ENCODE data around the gene PLEKHO2. TPM values are rescaled to one million over a fixed set of nuclear protein-coding genes. Genes with fewer than 3 reads are reported as not detected.
A peak's percentile ranks its signal among the peaks of the same experiment; 100 is the strongest.

Gene PLEKHO2
- total RNA-seq, 6 donors from 2014 or later, result 21.9 to 83.0 (median 51.3) TPM

- Histone ChIP-seq H3K9me3 (no peaks in the 10 kb centered on the region), H3K4me1 (peaks cover 53 to 76% (median 66%) of the 10 kb centered on the region in 4 donors), H3K4me3 (peak overlapping the region; percentile 18 to 99 (median 77)), H3K27ac (peak overlapping the region; percentile 93 to 99 (median 96)), H3K27me3 (no peaks in the 10 kb centered on the region), H3K36me3 (peaks cover 4 to 33% (median 17%) of the 10 kb centered on the region in 4 donors)
- 17 to 19% methylated on average over 2 of the region's 2 CpGs for WGBS, 2 donors
- peak in 1 of 2 donors; percentile 47 for TF ChIP-seq POLR2AphosphoS5 (IDR thresholded peaks at IDR 0.05)
- TF ChIP-seq, protein P1, sequence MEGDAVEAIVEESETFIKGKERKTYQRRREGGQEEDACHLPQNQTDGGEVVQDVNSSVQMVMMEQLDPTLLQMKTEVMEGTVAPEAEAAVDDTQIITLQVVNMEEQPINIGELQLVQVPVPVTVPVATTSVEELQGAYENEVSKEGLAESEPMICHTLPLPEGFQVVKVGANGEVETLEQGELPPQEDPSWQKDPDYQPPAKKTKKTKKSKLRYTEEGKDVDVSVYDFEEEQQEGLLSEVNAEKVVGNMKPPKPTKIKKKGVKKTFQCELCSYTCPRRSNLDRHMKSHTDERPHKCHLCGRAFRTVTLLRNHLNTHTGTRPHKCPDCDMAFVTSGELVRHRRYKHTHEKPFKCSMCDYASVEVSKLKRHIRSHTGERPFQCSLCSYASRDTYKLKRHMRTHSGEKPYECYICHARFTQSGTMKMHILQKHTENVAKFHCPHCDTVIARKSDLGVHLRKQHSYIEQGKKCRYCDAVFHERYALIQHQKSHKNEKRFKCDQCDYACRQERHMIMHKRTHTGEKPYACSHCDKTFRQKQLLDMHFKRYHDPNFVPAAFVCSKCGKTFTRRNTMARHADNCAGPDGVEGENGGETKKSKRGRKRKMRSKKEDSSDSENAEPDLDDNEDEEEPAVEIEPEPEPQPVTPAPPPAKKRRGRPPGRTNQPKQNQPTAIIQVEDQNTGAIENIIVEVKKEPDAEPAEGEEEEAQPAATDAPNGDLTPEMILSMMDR (IDR thresholded peaks at IDR 0.05), result no peak
- no peak for TF ChIP-seq POLR2A (IDR thresholded peaks at IDR 0.05)
- no peak for TF ChIP-seq EP300 (IDR thresholded peaks at IDR 0.05)
- no peak for ATAC-seq (ENCODE audit: low FRiP score in 2 of 2)
- peak in 1 of 2 donors; percentile 74 for DNase-seq
These were observed 3.5 kb downstream of the PLEKHO2 start for GRCh38 chr15:64845183-64845611.

GRCh38 chr15:64845831-64846595 is 4.3 kb downstream of the PLEKHO2 start:
- Histone ChIP-seq H3K4me1 (peaks cover 51 to 76% (median 67%) of the 10 kb centered on the region in 4 donors), H3K4me3 (peak overlapping the region in 3 of 4 donors; percentile 61 to 99 (median 93)), H3K27me3 (no peaks in the 10 kb centered on the region), H3K36me3 (peaks cover 4 to 41% (median 23%) of the 10 kb centered on the region in 4 donors), H3K27ac (peak overlapping the region; percentile 93 to 99 (median 96)), H3K9me3 (no peaks in the 10 kb centered on the region)
- DNase-seq (peak in 1 of 2 donors; percentile 44), ATAC-seq (ENCODE audit: low FRiP score in 2 of 2) (no peak)
- WGBS, 2 donors, result 54 to 61% methylated on average over 12 to 13 of the region's 13 CpGs
- TF ChIP-seq, protein P1 (IDR thresholded peaks at IDR 0.05), result no peak
- TF ChIP-seq EP300 (IDR thresholded peaks at IDR 0.05), result no peak
- no peak for TF ChIP-seq POLR2AphosphoS5 (IDR thresholded peaks at IDR 0.05)

GRCh38 chr15:64847016-64847415 is 5.3 kb downstream of the PLEKHO2 start:
- 77 to 78% methylated on average over 3 of the region's 3 CpGs for WGBS, 2 donors
- peaks cover 61 to 85% (median 75%) of the 10 kb centered on the region in 4 donors for H3K4me1 ChIP-seq
- no peak overlapping the region for H3K4me3 ChIP-seq

DNA sequence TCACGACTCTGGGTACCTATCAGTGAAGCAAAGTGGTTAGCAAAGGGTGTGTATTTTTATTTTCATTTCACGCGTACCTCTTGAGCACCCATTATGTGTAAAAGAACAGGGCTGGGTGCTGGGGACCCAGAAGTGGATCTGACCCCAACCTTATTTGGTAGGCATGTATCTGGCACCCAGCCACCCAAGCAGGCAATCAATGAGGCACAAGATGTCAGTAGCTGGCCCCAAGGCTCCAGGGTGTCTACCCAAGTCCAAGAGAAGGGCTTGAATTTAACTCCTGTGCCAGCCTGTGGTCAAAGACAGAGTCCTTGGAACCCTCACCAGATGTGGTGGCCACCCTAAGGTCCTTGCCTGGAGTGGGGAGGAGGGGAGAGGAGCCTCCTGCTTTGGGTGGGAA is 5.7 kb downstream of the PLEKHO2 start:
- no peaks in the 10 kb centered on the region for H3K9me3 ChIP-seq
- peaks cover 4 to 42% (median 23%) of the 10 kb centered on the region in 4 donors for H3K36me3 ChIP-seq

More at GRCh38 chr15:64847016-64847415, 5.3 kb downstream of the PLEKHO2 start:
- no peaks in the 10 kb centered on the region for H3K27me3 ChIP-seq
- peaks cover 4 to 42% (median 23%) of the 10 kb centered on the region in 4 donors for H3K36me3 ChIP-seq
- H3K27ac ChIP-seq, result peak overlapping the region in 3 of 4 donors; percentile 6 to 95 (median 93)
- no peaks in the 10 kb centered on the region for H3K9me3 ChIP-seq
- no peak for ATAC-seq (ENCODE audit: low FRiP score in 2 of 2)
- DNase-seq, result no peak
- TF ChIP-seq POLR2A (IDR thresholded peaks at IDR 0.05), result no peak
- TF ChIP-seq, protein P1 (IDR thresholded peaks at IDR 0.05), result no peak
- TF ChIP-seq EP300 (IDR thresholded peaks at IDR 0.05), result no peak
- TF ChIP-seq POLR2AphosphoS5 (IDR thresholded peaks at IDR 0.05), result no peak

More for the DNA sequence above, 5.7 kb downstream of the PLEKHO2 start:
- 66 to 72% methylated on average over 3 of the region's 3 CpGs for WGBS, 2 donors
- no peak for DNase-seq
- TF ChIP-seq POLR2A (IDR thresholded peaks at IDR 0.05) (no peak), EP300 (IDR thresholded peaks at IDR 0.05) (no peak), POLR2AphosphoS5 (IDR thresholded peaks at IDR 0.05) (no peak)
- TF ChIP-seq, protein P1 (IDR thresholded peaks at IDR 0.05), result no peak
- Histone ChIP-seq H3K4me1 (peaks cover 66 to 89% (median 79%) of the 10 kb centered on the region in 4 donors), H3K27ac (peak overlapping the region; percentile 6 to 95 (median 60)), H3K27me3 (no peaks in the 10 kb centered on the region), H3K4me3 (no peak overlapping the region)
- no peak for ATAC-seq (ENCODE audit: low FRiP score in 2 of 2)
